Heart left ventricle (tissue), 13 donors: ENCODE measurements around the gene CPNE4.

Source experiments
- POLR2A ChIP-seq, 2 donors: fragments of 450-650 bp; IDR thresholded peaks; one replicate each; pipeline ENCODE4 v1.6.1; 2017; ENCODE audit warnings: antibody characterized with exemption in 2 of 2, mild to moderate bottlenecking in 2 of 2, moderate library complexity in 2 of 2
- TF ChIP-seq, protein P1 (sequence below), 12 donors: fragments of 200-600 bp; sonication (generic) in 4 of 12; IDR thresholded peaks; one replicate each; pipeline versions ENCODE4 v1.5.0 to v1.8.0; 2018 to 2022; ENCODE audit warnings: antibody characterized with exemption in 12 of 12, mild to moderate bottlenecking in 5 of 12
- donor health status: ischemic (EF 13 %, LVEDD 7.1; RV severe dilation, severe dysfunction).
- donor health status: DM: no; HTN: yes; CAD: no.
- donor health status: DM: no; HTN: no; CAD: no.
- donor health status: ischemic (EF 25% LVEDD 6.9; RV normal size, moderate dysfunction).
- donor health status: ischemic (EF 25% LVEDD 5.7; RV mildly dilated, moderate dysfunction).
- donor health status: ischemic (EF 35%, LVEDD 5.7; RV mildly dilated, moderate dysfunction).
- donor health status: nonischemic (EF 11% LVEDD 7.7; RV severe dilation, severe dysfunction).
- donor health status: DM: yes; HTN: yes; CAD: no.
- donor health status: PGD.
- donor health status: ischemic (EF 29% LVEDD 5.4; RV normal size, mild dysfunction).
- donor health status: nonischemic (EF 23%, LVEDD 6.1; RV moderate dilation, normal function).

DNA sequence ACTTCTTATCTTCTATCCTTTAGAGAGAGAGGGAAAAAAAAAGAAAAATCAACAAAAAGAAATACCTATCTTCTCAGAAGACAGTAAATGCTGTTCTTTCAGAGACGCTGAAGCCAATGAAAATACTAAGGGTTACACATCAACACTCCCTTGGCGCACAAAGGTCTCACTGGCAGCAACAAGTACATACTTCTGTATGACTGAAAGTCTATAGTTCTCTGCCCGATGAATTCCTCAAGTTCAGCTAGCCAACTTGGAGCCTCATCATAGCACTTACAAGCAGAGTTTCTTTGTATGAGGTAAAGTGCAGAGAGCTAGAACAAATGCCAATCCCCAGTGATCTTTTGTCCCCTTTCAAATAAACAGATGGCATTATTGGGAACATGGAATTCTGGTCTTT lies 62.7 kb downstream of the CPNE4 start:
- TF ChIP-seq, protein P1, sequence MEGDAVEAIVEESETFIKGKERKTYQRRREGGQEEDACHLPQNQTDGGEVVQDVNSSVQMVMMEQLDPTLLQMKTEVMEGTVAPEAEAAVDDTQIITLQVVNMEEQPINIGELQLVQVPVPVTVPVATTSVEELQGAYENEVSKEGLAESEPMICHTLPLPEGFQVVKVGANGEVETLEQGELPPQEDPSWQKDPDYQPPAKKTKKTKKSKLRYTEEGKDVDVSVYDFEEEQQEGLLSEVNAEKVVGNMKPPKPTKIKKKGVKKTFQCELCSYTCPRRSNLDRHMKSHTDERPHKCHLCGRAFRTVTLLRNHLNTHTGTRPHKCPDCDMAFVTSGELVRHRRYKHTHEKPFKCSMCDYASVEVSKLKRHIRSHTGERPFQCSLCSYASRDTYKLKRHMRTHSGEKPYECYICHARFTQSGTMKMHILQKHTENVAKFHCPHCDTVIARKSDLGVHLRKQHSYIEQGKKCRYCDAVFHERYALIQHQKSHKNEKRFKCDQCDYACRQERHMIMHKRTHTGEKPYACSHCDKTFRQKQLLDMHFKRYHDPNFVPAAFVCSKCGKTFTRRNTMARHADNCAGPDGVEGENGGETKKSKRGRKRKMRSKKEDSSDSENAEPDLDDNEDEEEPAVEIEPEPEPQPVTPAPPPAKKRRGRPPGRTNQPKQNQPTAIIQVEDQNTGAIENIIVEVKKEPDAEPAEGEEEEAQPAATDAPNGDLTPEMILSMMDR (IDR thresholded peaks at IDR 0.05): no peak
- TF ChIP-seq POLR2A (IDR thresholded peaks at IDR 0.05): no peak
